SK-N-SH treated with all-trans-retinoic acid at 6 μM for 48 hours (cell line): ENCODE results near the gene FMOD.
"Not testable (repeated sequence)": the region's sequence is repeated elsewhere in the genome, so short reads cannot be mapped to it uniquely, and the experiment has no call there.

Experiments used
- ATAC-seq: fragments of 200-7000 bp; cut with Tn5 transposase; 3 replicates; pipeline ENCODE4 v1.9.1; 2020; ENCODE audit warnings: mild to moderate bottlenecking, moderate library complexity
- ARNTL ChIP-seq: fragments of 450-650 bp; formaldehyde crosslinking; IDR thresholded peaks from 2 replicates; pipeline ENCODE4 v1.5.0; 2020; ENCODE audit warnings: low read depth, mild to moderate bottlenecking, moderate library complexity, borderline replicate concordance
- BACH2 ChIP-seq: fragments of 250-450 bp; sonication (Bioruptor Pico); IDR thresholded peaks from 2 replicates; pipeline ENCODE4 v1.9.0; 2021; ENCODE audit warnings: mild to moderate bottlenecking, borderline replicate concordance
- CREB5 ChIP-seq: fragments of 250-450 bp; sonication (Bioruptor Pico); IDR thresholded peaks from 2 replicates; pipeline ENCODE4 v1.5.1; 2020; ENCODE audit warnings: low read depth, mild to moderate bottlenecking, moderate library complexity
- CSDC2 ChIP-seq: fragments of 250-450 bp; sonication (Bioruptor Pico); IDR thresholded peaks from 2 replicates; pipeline ENCODE4 v1.5.0; 2020; ENCODE audit warnings: mild to moderate bottlenecking, moderate library complexity
- CSRNP3 ChIP-seq: fragments of 250-450 bp; sonication (Bioruptor Pico); IDR thresholded peaks from 2 replicates; pipeline ENCODE4 v1.5.1; 2021; ENCODE audit warnings: mild to moderate bottlenecking, moderate library complexity
- ESRRG ChIP-seq: fragments of 250-450 bp; sonication (Bioruptor Pico); IDR thresholded peaks from 2 replicates; pipeline ENCODE4 v1.6.1; 2021; ENCODE audit warnings: mild to moderate bottlenecking
- OSR1 ChIP-seq: fragments of 250-450 bp; sonication (Bioruptor Pico); IDR thresholded peaks from 2 replicates; pipeline ENCODE4 v1.8.0; 2022; ENCODE audit warnings: moderate library complexity, mild to moderate bottlenecking, inconsistent platforms
- PATZ1 ChIP-seq: fragments of 250-450 bp; sonication (Bioruptor Pico); IDR thresholded peaks from 2 replicates; pipeline ENCODE4 v1.8.0; 2020; ENCODE audit warnings: mild to moderate bottlenecking, moderate library complexity, borderline replicate concordance
- PPARA ChIP-seq: fragments of 250-450 bp; sonication (Bioruptor Pico); IDR thresholded peaks from 2 replicates; pipeline ENCODE4 v1.5.0; 2020; ENCODE audit warnings: mild to moderate bottlenecking, borderline replicate concordance
- RARB ChIP-seq: fragments of 250-450 bp; sonication (Bioruptor Pico); IDR thresholded peaks from 2 replicates; pipeline ENCODE4 v1.8.0; 2021; ENCODE audit warnings: mild to moderate bottlenecking, moderate library complexity
- SNAI2 ChIP-seq: fragments of 250-450 bp; sonication (Bioruptor Pico); IDR thresholded peaks from 2 replicates; pipeline ENCODE4 v1.5.0; 2020; ENCODE audit warnings: mild to moderate bottlenecking, moderate library complexity
- TCF4 ChIP-seq: fragments of 250-450 bp; sonication (Bioruptor Pico); IDR thresholded peaks from 2 replicates; pipeline ENCODE4 v1.8.0; 2021; ENCODE audit warnings: mild to moderate bottlenecking, moderate library complexity, borderline replicate concordance
- TSHZ2 ChIP-seq: fragments of 250-450 bp; sonication (Bioruptor Pico); IDR thresholded peaks from 2 replicates; pipeline ENCODE4 v1.5.0; 2020; ENCODE audit warnings: mild to moderate bottlenecking, moderate library complexity
- ZFP3 ChIP-seq: fragments of 250-450 bp; sonication (Bioruptor Pico); IDR thresholded peaks from 2 replicates; pipeline ENCODE4 v1.5.0; 2020; ENCODE audit warnings: mild to moderate bottlenecking, moderate library complexity
- ZNF70 ChIP-seq: fragments of 450-650 bp; formaldehyde crosslinking; IDR thresholded peaks from 2 replicates; pipeline ENCODE4 v1.5.0; 2020; ENCODE audit warnings: mild to moderate bottlenecking, moderate library complexity
- ZNF8 ChIP-seq: fragments of 450-650 bp; formaldehyde crosslinking; IDR thresholded peaks from 2 replicates; pipeline ENCODE4 v1.5.0; 2020; ENCODE audit warnings: mild to moderate bottlenecking, moderate library complexity

FMOD gene

GRCh38 chr1:203301331-203301668 is 49.6 kb downstream of the FMOD start:
- no peak for ATAC-seq
- TF ChIP-seq ESRRG (CRISPR knock-in tag): no peak
- TF ChIP-seq CSRNP3: no peak
- TF ChIP-seq TSHZ2 (CRISPR knock-in tag): no peak
- TF ChIP-seq TCF4 (CRISPR knock-in tag): no peak
- TF ChIP-seq RARB (CRISPR knock-in tag): no peak
- no peak for TF ChIP-seq ZNF70
- no peak for TF ChIP-seq ARNTL (CRISPR knock-in tag)
- TF ChIP-seq BACH2 (CRISPR knock-in tag): no peak
- TF ChIP-seq SNAI2 (CRISPR knock-in tag): no peak
- no peak for TF ChIP-seq ZFP3
- TF ChIP-seq, all 23 proteins: peak for 0

- TF ChIP-seq OSR1 (CRISPR knock-in tag) (no peak), TCF4 (CRISPR knock-in tag) (no peak), CSRNP3 (no peak), ESRRG (CRISPR knock-in tag) (no peak), ARNTL (CRISPR knock-in tag) (no peak), ZNF8 (CRISPR knock-in tag) (no peak), CREB5 (CRISPR knock-in tag) (no peak), ZFP3 (no peak), PATZ1 (CRISPR knock-in tag) (no peak), CSDC2 (no peak), TSHZ2 (CRISPR knock-in tag) (no peak), SNAI2 (CRISPR knock-in tag) (no peak), ZNF70 (no peak), PPARA (CRISPR knock-in tag) (no peak)
- ATAC-seq: no peak
Observed at GRCh38 chr1:203300441-203301330, 50.2 kb downstream of the FMOD start.

GRCh38 chr1:203299719-203300429 is 51.0 kb downstream of the FMOD start:
- not testable (repeated sequence) for ATAC-seq
